ENCODE measurements around the gene SORL1. TPM values are rescaled to one million over a fixed set of nuclear protein-coding genes. Genes with fewer than 3 reads are reported as not detected.

Gene SORL1
- total RNA-seq, 1 experiment from 2014 or later, result 68.3 TPM

GRCh38 chr11:121443688-121444275 lies 8.3 kb upstream of the SORL1 start:
- Histone ChIP-seq H3T11ph (ENCODE audit: low read length) (no peak overlapping the region), H2BK120ac (ENCODE audit: low read depth, low read length, poor library complexity, severe bottlenecking) (no peak overlapping the region), H3K9ac (ENCODE audit: extremely low read depth, insufficient read length, low read length) (no peak overlapping the region), H3K14ac (ENCODE audit: insufficient read depth, low read length) (no peak overlapping the region), H3K27ac (ENCODE audit: insufficient read length, low read depth, low read length) (no peak overlapping the region), H3K56ac (ENCODE audit: insufficient read length, low read depth, low read length) (no peak overlapping the region), H3K9me3 (ENCODE audit: control insufficient read depth, low read depth, low read length) (no peaks in the 10 kb centered on the region), H3K79me1 (ENCODE audit: insufficient read depth, low read depth, low read length, poor library complexity, severe bottlenecking) (no peaks in the 10 kb centered on the region), H2AFZ (ENCODE audit: low read length) (no peak overlapping the region), H2BK20ac (ENCODE audit: low read depth, low read length, poor library complexity, severe bottlenecking) (no peak overlapping the region), H4K5ac (ENCODE audit: insufficient read length, low read depth, low read length) (no peak overlapping the region), H2AK5ac (ENCODE audit: insufficient read length, low read length) (no peak overlapping the region), H3K4me1 (ENCODE audit: insufficient read depth, low read length) (peaks cover 2% of the 10 kb centered on the region; the same call in 1 of the 2 replicates), H3K4ac (ENCODE audit: low read depth, low read length) (no peak overlapping the region), H3K4me2 (ENCODE audit: insufficient read depth, insufficient read length, low read length) (no peak overlapping the region), H2BK12ac (ENCODE audit: insufficient read length, low read depth, low read length) (no peak overlapping the region), H2BK5ac (ENCODE audit: insufficient read length, low read length) (no peak overlapping the region), H4K8ac (replicated peaks; ENCODE audit: insufficient read length, low read depth, low read length) (no peak overlapping the region), H4K91ac (ENCODE audit: insufficient read length, low read depth, low read length) (no peak overlapping the region), H3K23ac (ENCODE audit: insufficient read length, low read depth, low read length) (no peak overlapping the region), H4K20me1 (ENCODE audit: control insufficient read depth, insufficient read depth, insufficient read length) (no peaks in the 10 kb centered on the region), H3K23me2 (ENCODE audit: insufficient read length, low read depth, low read length, poor library complexity, severe bottlenecking) (no peaks in the 10 kb centered on the region), H3K18ac (ENCODE audit: insufficient read length, low read depth, low read length) (no peak overlapping the region), H3K79me2 (ENCODE audit: insufficient read depth, low read length) (no peaks in the 10 kb centered on the region), H3K27me3 (ENCODE audit: insufficient read depth, low read length) (no peaks in the 10 kb centered on the region), H2BK15ac (ENCODE audit: low read depth, low read length) (no peak overlapping the region)
- TF ChIP-seq, protein P1, sequence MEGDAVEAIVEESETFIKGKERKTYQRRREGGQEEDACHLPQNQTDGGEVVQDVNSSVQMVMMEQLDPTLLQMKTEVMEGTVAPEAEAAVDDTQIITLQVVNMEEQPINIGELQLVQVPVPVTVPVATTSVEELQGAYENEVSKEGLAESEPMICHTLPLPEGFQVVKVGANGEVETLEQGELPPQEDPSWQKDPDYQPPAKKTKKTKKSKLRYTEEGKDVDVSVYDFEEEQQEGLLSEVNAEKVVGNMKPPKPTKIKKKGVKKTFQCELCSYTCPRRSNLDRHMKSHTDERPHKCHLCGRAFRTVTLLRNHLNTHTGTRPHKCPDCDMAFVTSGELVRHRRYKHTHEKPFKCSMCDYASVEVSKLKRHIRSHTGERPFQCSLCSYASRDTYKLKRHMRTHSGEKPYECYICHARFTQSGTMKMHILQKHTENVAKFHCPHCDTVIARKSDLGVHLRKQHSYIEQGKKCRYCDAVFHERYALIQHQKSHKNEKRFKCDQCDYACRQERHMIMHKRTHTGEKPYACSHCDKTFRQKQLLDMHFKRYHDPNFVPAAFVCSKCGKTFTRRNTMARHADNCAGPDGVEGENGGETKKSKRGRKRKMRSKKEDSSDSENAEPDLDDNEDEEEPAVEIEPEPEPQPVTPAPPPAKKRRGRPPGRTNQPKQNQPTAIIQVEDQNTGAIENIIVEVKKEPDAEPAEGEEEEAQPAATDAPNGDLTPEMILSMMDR (conservative IDR thresholded peaks at IDR 0.05), result no peak
- peak overlapping the region; percentile 6 to 89 (median 34); a peak in 4 of 7 replicates for H3K27ac Mint-ChIP-seq
- no CpG with 5 or more reads among the region's 4 CpGs for WGBS (ENCODE audit: extremely low coverage, insufficient read length, low lambda C conversion rate)
- DNase-seq, result no peak
- no peaks in the 10 kb centered on the region for H3K9me3 Mint-ChIP-seq
- peaks cover 36 to 46% of the 10 kb centered on the region in 2 experiments for H3K4me1 Mint-ChIP-seq
- no peaks in the 10 kb centered on the region for H3K36me3 Mint-ChIP-seq (ENCODE audit: insufficient read depth in 1 of 3, low read depth in 3 of 3)
- H3K4me3 Mint-ChIP-seq, result no peak overlapping the region
- no peaks in the 10 kb centered on the region for H3K27me3 Mint-ChIP-seq (ENCODE audit: low read depth)

All from H9 (cell line).